GM12873 (cell line): ENCODE results near the gene FGD4.

ENCODE experiments used
- TF ChIP-seq, protein P1 (sequence below): IDR thresholded peaks from 2 replicates; pipeline ENCODE4 v1.5.1; 2012; ENCODE audit warnings: low read depth, mild to moderate bottlenecking, moderate library complexity, low read length, control low read depth; ENCODE audit not compliant: insufficient read depth; ENCODE audit errors: missing control alignments

Gene FGD4

DNA sequence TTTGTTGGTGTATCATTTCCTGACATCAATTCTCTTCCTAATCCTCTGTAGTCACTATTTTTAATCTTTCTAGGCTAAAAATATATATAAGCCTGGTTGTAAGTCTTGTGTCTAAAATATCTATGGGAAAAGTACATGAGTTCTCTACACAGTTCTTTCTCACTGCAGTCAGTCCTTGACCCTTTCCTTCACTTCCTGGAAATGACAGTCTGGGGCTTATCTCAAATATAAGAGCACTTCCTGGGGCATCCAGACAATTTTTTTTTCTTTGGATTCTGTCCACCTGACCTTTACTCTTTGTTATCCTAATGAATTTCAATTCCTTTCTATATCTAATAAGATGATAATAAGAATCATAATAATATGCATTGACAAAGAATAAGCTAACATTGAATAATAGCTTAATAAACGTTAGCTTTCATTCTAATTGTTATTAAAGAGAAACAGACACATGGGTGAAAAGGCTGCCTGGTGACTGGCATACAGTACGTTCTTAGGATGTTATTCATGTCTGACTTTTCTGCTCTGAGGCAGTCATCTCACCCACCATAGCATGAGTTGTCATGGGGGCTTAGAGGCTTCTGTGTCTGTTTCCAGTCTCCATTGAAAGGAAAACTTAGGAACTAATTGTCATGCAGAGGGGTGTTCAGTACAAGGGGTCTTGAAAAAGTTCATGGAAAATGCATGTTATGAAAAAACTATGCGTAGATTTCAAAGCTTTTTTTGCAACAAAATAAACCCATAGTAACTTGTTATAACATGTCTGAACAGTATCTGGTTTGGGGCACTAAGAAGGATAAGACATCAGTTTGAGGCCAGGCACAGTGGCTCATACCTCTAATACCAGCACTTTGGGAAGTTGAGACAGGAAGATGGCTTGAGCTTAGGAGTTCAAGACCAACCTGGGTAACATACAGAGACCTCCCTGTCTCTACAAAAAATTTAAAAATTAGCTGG lies 213.6 kb downstream of the FGD4 start:
- TF ChIP-seq, protein P1, sequence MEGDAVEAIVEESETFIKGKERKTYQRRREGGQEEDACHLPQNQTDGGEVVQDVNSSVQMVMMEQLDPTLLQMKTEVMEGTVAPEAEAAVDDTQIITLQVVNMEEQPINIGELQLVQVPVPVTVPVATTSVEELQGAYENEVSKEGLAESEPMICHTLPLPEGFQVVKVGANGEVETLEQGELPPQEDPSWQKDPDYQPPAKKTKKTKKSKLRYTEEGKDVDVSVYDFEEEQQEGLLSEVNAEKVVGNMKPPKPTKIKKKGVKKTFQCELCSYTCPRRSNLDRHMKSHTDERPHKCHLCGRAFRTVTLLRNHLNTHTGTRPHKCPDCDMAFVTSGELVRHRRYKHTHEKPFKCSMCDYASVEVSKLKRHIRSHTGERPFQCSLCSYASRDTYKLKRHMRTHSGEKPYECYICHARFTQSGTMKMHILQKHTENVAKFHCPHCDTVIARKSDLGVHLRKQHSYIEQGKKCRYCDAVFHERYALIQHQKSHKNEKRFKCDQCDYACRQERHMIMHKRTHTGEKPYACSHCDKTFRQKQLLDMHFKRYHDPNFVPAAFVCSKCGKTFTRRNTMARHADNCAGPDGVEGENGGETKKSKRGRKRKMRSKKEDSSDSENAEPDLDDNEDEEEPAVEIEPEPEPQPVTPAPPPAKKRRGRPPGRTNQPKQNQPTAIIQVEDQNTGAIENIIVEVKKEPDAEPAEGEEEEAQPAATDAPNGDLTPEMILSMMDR, result no peak

DNA sequence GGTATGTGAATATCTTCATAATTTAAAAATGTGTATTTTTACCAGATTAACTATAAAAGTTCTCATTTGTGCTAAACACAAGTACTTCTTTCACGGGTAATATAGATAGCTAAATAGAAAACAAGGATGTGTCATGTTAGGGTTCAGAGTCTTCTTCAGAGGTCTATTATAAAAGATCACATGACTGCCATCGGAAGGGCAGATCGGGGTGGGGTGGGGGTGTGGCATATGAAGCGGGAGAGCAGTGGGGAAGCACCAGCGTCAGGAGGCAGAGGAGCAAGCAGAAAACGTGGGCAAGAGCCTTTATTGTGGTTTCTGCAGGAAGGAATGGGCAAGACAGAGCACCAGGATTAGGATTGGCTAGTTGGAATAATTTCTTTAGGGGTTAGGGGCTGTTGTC lies 216.1 kb downstream of the FGD4 start:
- TF ChIP-seq, protein P1, result no peak

DNA sequence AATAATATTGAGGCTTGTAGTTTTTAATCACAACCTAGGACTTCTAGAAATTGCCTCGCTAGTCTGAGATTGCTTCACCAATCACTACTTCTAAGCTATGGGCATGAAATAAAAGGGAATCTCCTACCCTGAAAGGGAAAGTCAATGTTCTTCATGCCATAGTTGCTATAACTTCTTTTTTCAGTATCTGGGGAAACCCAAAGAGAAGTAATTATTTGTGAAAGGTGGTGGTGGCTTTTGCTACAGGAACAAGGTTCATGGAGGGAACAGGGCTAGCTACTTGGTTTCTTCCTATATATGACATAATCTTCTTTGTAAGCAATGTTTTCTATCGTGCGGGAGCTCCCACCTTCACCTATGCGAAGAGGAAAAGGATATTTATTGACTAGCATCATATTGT lies 218.2 kb downstream of the FGD4 start:
- TF ChIP-seq, protein P1, result no peak

DNA sequence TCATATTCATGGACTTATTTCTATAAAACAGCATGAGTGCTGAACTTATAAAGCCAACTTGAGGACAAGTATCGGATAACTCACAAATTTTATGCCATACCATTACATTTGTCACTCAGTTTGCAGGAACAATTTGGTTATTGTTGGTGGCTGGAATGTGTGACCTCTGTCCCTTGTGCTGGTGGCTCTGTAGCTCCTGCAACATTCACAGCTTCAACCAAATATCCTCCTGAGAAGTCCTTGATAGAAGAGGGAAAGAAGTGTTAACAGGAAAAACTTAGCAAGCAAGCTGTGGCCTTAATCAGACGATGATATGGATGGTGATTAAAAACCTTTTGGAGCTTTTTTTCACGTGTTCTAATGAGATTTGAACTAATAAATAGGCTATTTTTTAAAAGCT lies 218.8 kb downstream of the FGD4 start:
- TF ChIP-seq, protein P1, result no peak

DNA sequence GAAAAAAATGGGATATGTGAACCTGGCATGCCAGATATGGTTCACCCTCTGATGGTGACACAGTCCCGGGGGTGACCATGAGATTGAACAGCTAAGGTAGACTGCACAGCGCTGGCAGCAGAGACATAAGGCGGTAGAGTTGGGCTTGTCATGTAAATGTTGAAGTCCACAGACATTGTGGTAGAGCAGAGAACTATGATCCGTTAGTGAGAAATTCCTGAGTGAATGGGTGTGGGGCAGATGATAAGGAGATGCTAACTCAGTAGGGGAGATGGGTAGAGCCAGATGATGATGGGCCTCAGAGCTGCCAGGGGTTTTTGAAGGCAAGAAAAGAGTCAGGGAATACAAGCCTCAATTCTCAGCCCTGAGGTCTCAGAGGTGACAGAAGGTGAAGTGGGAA lies 228.6 kb downstream of the FGD4 start:
- TF ChIP-seq, protein P1, result no peak

DNA sequence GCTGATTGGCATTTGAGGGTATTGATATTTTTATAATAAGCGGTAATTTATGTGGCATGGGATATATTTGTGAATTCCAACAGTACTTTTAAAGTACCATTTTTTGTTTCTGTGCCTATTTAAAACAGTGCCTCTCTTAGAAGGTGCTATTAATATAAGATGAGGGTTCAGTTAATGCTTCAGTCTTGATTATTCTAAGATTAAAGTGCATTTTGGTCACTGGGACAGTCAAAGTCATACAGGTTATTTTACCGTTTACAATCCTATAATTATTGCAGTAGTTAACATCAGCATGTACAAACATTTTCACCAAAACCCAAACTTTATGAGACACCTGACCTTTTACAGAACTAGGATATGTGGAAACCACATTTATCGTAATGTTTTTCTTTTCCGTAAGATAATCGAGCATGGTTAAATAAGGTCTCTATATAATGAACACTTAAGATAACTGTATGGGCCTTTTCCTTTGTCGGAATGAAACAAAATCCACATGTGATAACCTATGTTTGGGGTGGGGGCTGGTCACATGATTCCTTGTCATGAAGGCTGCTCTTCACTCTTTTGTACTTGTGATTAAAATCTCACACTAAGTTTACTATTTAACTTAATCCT lies 242.0 kb downstream of the FGD4 start:
- TF ChIP-seq, protein P1, result no peak

DNA sequence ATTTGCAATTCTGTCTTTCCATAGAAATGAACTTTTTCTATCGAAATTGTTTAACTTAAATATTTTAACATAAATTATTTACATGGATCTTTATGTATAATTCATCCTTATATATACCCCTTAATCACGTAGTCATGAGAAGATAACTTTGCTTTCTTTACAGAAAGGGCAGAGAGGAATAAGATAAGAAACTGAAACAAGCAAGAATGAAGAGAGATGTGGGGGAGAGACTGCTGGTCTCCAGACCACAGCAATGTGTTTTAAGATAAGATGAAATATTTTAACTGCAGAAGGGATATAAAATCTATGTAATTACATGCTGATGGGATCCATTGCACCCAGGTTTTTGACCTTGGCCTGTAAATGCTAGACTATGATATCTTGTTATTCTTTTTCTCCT lies 245.1 kb downstream of the FGD4 start:
- TF ChIP-seq, protein P1, result no peak
